T-cell (primary cell): Measurements from ENCODE around the gene PKIG. TPM values are rescaled to one million over a fixed set of nuclear protein-coding genes. Genes with fewer than 3 reads are reported as not detected.

ENCODE experiments used
- ATAC-seq, 4 experiments: fragments of 200-7000 bp in 3 of 4; fragments of 150-1000 bp in 1 of 4; cut with Tn5 transposase; replicated peaks in 1 of 4; 1 replicate in 3 of 4; 2 replicates in 1 of 4; pipeline ENCODE4 v1.10.0; 2021; ENCODE audit warnings: moderate library complexity in 3 of 4, mild to moderate bottlenecking in 2 of 4, moderate number of reproducible peaks in 1 of 4
- CTCF ChIA-PET, 2 donors: fragments of 300-600 bp; sonication (Branson Sonifier 250); formaldehyde crosslinking; loops; one replicate each; lab custom pipeline; 2022; ENCODE audit warnings: antibody characterized with exemption in 2 of 2; lab: Charles Lee
- POLR2A ChIA-PET, 2 donors: fragments of 300-600 bp; sonication (Branson Sonifier 250); formaldehyde crosslinking; loops; one replicate each; lab custom pipeline; 2022; ENCODE audit warnings: antibody characterized with exemption in 2 of 2; lab: Charles Lee
- DNase-seq, 35 experiments: peaks; one replicate each; pipeline versions ENCODE4 v3.0.0 to v3.0.0-alpha.2; 2013 to 2023
- H3K27ac ChIP-seq: one replicate; pipeline ENCODE4 v1.5.1; 2013; ENCODE audit warnings: low read length
- H3K27me3 ChIP-seq, 2 experiments: replicated peaks in 1 of 2; 1 replicate in 1 of 2; 2 replicates in 1 of 2; pipeline versions ENCODE4 v1.6.1 to v1.7.0; 2013; ENCODE audit warnings: low read length in 1 of 2, mixed read lengths in 1 of 2; ENCODE audit not compliant: control insufficient read depth in 2 of 2, insufficient read depth in 2 of 2; ENCODE audit errors: extremely low read depth in 1 of 2
- H3K36me3 ChIP-seq, 2 donors: 1 replicate in 1 of 2; 2 replicates in 1 of 2; pipeline versions ENCODE4 v1.6.1 to v1.7.0; 2013; ENCODE audit warnings: low read length in 1 of 2; ENCODE audit not compliant: control insufficient read depth in 2 of 2, insufficient read depth in 1 of 2; ENCODE audit errors: extremely low read depth in 1 of 2
- H3K4me1 ChIP-seq, 2 experiments: 1 replicate in 1 of 2; 2 replicates in 1 of 2; pipeline versions ENCODE4 v1.6.1 to v1.7.0; 2013; ENCODE audit warnings: low read length in 2 of 2, mixed read lengths in 1 of 2; ENCODE audit not compliant: insufficient read depth in 2 of 2, control insufficient read depth in 1 of 2; ENCODE audit errors: extremely low read depth in 1 of 2
- H3K4me3 ChIP-seq, 2 donors: 1 replicate in 1 of 2; 2 replicates in 1 of 2; pipeline versions ENCODE4 v1.5.1 to v1.7.0; 2013; ENCODE audit warnings: mild to moderate bottlenecking in 2 of 2, low read length in 1 of 2, moderate library complexity in 1 of 2; ENCODE audit not compliant: control insufficient read depth in 1 of 2; ENCODE audit errors: extremely low read depth in 1 of 2
- H3K9me3 ChIP-seq: 2 replicates; pipeline ENCODE4 v1.7.0; 2013
- H3K27ac Mint-ChIP-seq, 2 donors: one replicate each; pipeline ENCODE4 v1.8.0; 2020 to 2021; ENCODE audit warnings: mild to moderate bottlenecking in 2 of 2, mixed read lengths in 2 of 2
- H3K27me3 Mint-ChIP-seq, 2 donors: one replicate each; pipeline ENCODE4 v1.8.0; 2021 to 2022; ENCODE audit warnings: mixed read lengths in 2 of 2
- H3K36me3 Mint-ChIP-seq: one replicate; pipeline ENCODE4 v1.8.0; 2021; ENCODE audit warnings: mixed read lengths
- H3K4me1 Mint-ChIP-seq, 3 donors: one replicate each; pipeline ENCODE4 v1.8.0; 2020 to 2022; ENCODE audit warnings: mixed read lengths in 3 of 3, mild to moderate bottlenecking in 1 of 3
- H3K4me3 Mint-ChIP-seq, 3 donors: one replicate each; pipeline ENCODE4 v1.8.0; 2020 to 2022; ENCODE audit warnings: mild to moderate bottlenecking in 3 of 3, mixed read lengths in 3 of 3, moderate library complexity in 3 of 3
- H3K9me3 Mint-ChIP-seq, 3 donors: one replicate each; pipeline ENCODE4 v1.8.0; 2020 to 2022; ENCODE audit warnings: mixed read lengths in 3 of 3
- WGBS: methylation state at CpG from one replicate; pipeline ENCODE4 v1.1.5; 2013; ENCODE audit warnings: missing lambda C conversion rate; ENCODE audit not compliant: insufficient coverage; 5-methylcytosine and 5-hydroxymethylcytosine counted together
- total RNA-seq, 35 experiments: library from RNA in 6 of 35; stranded (reverse) in 6 of 35; fragments of 120-200 nt in 1 of 35; gene quantifications; one replicate each; pipeline versions ENCODE4 v1.2.1 to v1.2.4 and lab custom pipeline; 2013 to 2026

The PKIG gene
- total RNA-seq, 5 donors from 2014 or later (not counting 1 experiment from before 2014, with no cell fraction given), result 2.1 to 7.7 (median 4.7) TPM

DNA sequence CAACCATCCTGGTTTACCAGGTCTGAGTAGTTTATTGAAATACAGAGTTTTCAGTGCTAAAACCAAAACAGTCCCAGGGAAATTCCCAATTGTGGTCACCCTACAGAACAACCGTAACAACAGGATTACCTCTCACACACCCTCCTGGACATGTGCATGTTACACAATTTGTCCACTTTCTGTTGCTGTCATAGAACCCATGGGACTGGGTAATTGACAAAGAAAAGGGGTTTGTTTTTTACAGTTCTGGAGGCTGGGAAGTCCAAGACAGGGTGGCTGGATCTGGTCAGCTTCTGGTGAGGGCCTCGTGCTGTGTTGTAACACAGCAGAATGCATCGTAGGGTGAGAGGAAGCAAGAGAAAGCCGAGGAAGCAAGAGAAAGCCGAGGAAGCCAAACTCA, 78.2 kb downstream of the PKIG start:
- POLR2A ChIA-PET, result no interaction called here
- no peaks in the 10 kb centered on the region for H3K9me3 Mint-ChIP-seq
- peaks cover 36% of the 10 kb centered on the region for H3K36me3 Mint-ChIP-seq
- no peak for DNase-seq
- H3K27ac Mint-ChIP-seq, result no peak overlapping the region
- H3K27me3 ChIP-seq, result no peaks in the 10 kb centered on the region
- WGBS, result 100% methylated on average over 1 of the region's 5 CpGs
- H3K36me3 ChIP-seq, result peaks cover 11 to 24% of the 10 kb centered on the region in 2 donors
- no peak for ATAC-seq
- no peak overlapping the region for H3K4me3 ChIP-seq
- CTCF ChIA-PET, result no interaction called here
- H3K4me1 ChIP-seq, result no peaks in the 10 kb centered on the region
- no peaks in the 10 kb centered on the region for H3K27me3 Mint-ChIP-seq
- H3K4me3 Mint-ChIP-seq, result no peak overlapping the region
- H3K4me1 Mint-ChIP-seq, result peaks cover 0 to 8% (median 4%) of the 10 kb centered on the region in 3 donors
- no peaks in the 10 kb centered on the region for H3K9me3 ChIP-seq
- H3K27ac ChIP-seq, result no peak overlapping the region

DNA sequence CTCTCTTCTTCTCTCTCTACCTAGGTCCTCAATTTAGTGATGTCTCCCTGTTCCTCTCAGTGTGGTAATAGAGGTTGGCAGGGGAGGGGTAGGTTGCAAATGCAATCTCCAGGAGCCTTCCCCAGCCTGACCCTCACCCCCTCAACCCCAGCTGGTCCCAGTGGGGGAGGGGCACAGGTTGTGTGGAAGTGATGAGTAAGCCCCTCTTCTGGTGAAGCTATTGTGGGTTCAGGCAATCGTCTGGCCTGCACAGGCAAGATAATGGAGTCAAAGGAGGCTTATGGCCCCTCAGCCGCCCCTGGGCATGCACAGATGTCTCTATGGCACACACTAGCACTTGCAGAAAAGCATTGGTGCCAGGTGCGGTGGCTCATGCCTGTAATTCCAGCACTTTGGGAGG, 79.9 kb downstream of the PKIG start:
- 62% methylated on average over 2 of the region's 3 CpGs for WGBS
- Histone ChIP-seq H3K36me3 (peaks cover 11 to 27% of the 10 kb centered on the region in 2 donors), H3K27me3 (no peaks in the 10 kb centered on the region), H3K4me1 (no peaks in the 10 kb centered on the region), H3K27ac (no peak overlapping the region), H3K9me3 (no peaks in the 10 kb centered on the region), H3K4me3 (no peak overlapping the region)
- Mint-ChIP-seq H3K27me3 (no peaks in the 10 kb centered on the region), H3K27ac (no peak overlapping the region), H3K4me3 (no peak overlapping the region), H3K36me3 (peaks cover 43% of the 10 kb centered on the region), H3K4me1 (peaks cover 6 to 15% (median 10%) of the 10 kb centered on the region in 3 donors), H3K9me3 (no peaks in the 10 kb centered on the region)
- ChIA-PET POLR2A (no interaction called here), CTCF (no interaction called here)
- ATAC-seq (no peak), DNase-seq (no peak)

DNA sequence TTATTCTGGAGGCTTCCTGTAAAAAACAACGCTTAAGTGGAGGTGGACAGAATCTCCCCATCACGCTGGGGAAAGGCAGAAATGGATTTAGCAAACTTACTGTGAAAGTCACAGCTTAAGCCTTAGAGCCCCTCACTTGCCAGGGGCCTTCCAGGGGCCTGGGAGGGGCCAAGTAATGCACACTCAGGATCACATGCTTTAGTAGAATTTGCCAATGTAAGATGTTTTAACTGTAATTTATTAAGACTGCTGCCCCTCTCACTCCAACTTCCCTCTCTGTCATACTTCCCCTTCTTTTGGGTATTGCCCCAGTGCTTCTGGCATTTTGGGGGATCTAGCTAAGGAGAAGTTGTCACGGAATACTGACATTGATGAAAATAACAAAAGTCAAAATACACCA, 81.8 kb downstream of the PKIG start:
- no peaks in the 10 kb centered on the region for H3K9me3 Mint-ChIP-seq
- WGBS, result 76% methylated on average over 2 of the region's 3 CpGs
- peaks cover under 1 to 3% of the 10 kb centered on the region in 2 experiments for H3K4me1 ChIP-seq
- H3K36me3 ChIP-seq, result peaks cover 6 to 24% of the 10 kb centered on the region in 2 donors
- H3K4me1 Mint-ChIP-seq, result peaks cover 6 to 20% (median 15%) of the 10 kb centered on the region in 3 donors
- H3K27ac Mint-ChIP-seq, result no peak overlapping the region
- no peaks in the 10 kb centered on the region for H3K27me3 ChIP-seq
- POLR2A ChIA-PET, result no interaction called here
- CTCF ChIA-PET, result no interaction called here
- H3K36me3 Mint-ChIP-seq, result peaks cover 29% of the 10 kb centered on the region
- no peaks in the 10 kb centered on the region for H3K27me3 Mint-ChIP-seq
- DNase-seq (no peak), ATAC-seq (no peak)
- H3K9me3 ChIP-seq, result no peaks in the 10 kb centered on the region
- H3K27ac ChIP-seq, result no peak overlapping the region
- no peak overlapping the region for H3K4me3 Mint-ChIP-seq
- no peak overlapping the region for H3K4me3 ChIP-seq

DNA sequence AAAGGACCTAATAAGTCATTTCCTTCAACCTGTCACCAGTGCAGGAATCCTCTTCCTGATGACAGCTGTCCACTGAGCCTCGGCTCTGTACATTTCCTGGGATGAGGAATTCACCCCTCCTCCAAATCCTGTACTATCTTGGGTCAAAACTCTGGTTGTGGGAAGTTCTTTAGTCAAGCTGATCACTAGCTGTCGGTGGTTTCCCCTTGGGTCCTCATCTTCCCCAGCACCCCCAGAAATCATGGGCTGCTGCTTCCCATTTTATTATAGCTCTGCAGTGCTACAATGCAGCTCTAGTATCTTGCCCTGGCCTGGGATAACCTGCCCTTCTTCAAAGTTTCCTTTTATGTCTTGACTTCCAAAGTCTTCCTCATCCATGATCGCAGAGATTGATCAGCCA, 83.7 kb downstream of the PKIG start:
- Histone ChIP-seq H3K9me3 (no peaks in the 10 kb centered on the region), H3K4me1 (peaks cover 4 to 16% of the 10 kb centered on the region in 2 experiments), H3K27me3 (no peaks in the 10 kb centered on the region), H3K27ac (no peak overlapping the region), H3K4me3 (no peak overlapping the region), H3K36me3 (peaks cover 4 to 17% of the 10 kb centered on the region in 2 donors)
- Mint-ChIP-seq H3K9me3 (no peaks in the 10 kb centered on the region), H3K27me3 (no peaks in the 10 kb centered on the region), H3K36me3 (peaks cover 17% of the 10 kb centered on the region), H3K4me1 (peaks cover 9 to 21% (median 20%) of the 10 kb centered on the region in 3 donors), H3K4me3 (no peak overlapping the region), H3K27ac (peak overlapping the region in 1 of 2 donors; percentile 0)
- POLR2A ChIA-PET, result no interaction called here
- WGBS, result 100% methylated on average over 1 of the region's 3 CpGs
- ATAC-seq, result no peak
- CTCF ChIA-PET, result interaction anchor here in 1 of 2 donors (1.8 kb wide), 1 partner anchor 17 kb away, joined by 5 read pairs; no protein-coding TSS in a partner anchor
- DNase-seq, result no peak

Other genes with a start within 250 kb of the PKIG start
- not detected for gene R3HDML, start 245.5 kb upstream of the PKIG start, total RNA-seq
- under 1 TPM in 3 of 5 donors, not detected in 2; 0.16 to 0.35 (median 0.32) TPM for gene HNF4A, start 226.9 kb upstream of the PKIG start, total RNA-seq
- 10 to 100 TPM; 14.6 to 19.2 (median 16.8) TPM for gene TTPAL, start 106.7 kb upstream of the PKIG start, total RNA-seq
- 10 to 100 TPM; 60.5 to 83.0 (median 78.4) TPM for gene SERINC3, start 60.5 kb upstream of the PKIG start, total RNA-seq
- gene ADA, start 69.1 kb downstream of the PKIG start, total RNA-seq, result 10 to 100 TPM; 21.9 to 42.1 (median 33.3) TPM
- gene CCN5, start 132.8 kb downstream of the PKIG start, total RNA-seq, result under 1 TPM in 3 of 5 donors, not detected in 2; 0.13 to 0.41 (median 0.29) TPM
- under 1 TPM in 1 of 5 donors, not detected in 4; 0.13 TPM for gene KCNK15, start 163.3 kb downstream of the PKIG start, total RNA-seq
- gene RIMS4, start 228.0 kb downstream of the PKIG start, total RNA-seq, result under 1 TPM in 2 of 5 donors, not detected in 3; 0.06 to 0.12 TPM